GM23338 (cell line): Measurements from ENCODE around the gene FUT1. TPM values are rescaled to one million over a fixed set of nuclear protein-coding genes. Genes with fewer than 3 reads are reported as not detected.
"Not testable (repeated sequence)": the region's sequence is repeated elsewhere in the genome, so short reads cannot be mapped to it uniquely, and the experiment has no call there.

Experiments
- ATAC-seq: fragments of 200-7000 bp; cut with Tn5 transposase; 3 replicates; pipeline ENCODE4 v1.9.1; 2020
- DNase-seq: peaks from one replicate; pipeline ENCODE4 v3.0.0-alpha.2; 2015; ENCODE audit warnings: low spot score
- H2AFZ ChIP-seq: fragments of 200-600 bp; sonication (generic); 2 replicates; pipeline ENCODE4 v1.8.0; 2016; ENCODE audit warnings: antibody characterized with exemption, mild to moderate bottlenecking, moderate library complexity
- H3F3A ChIP-seq: fragments of 200-600 bp; sonication (generic); replicated peaks from 2 replicates; pipeline ENCODE4 v1.8.0; 2017; ENCODE audit warnings: antibody characterized with exemption, mixed run types, low read depth
- H3K27ac ChIP-seq: fragments of 200-600 bp; sonication (generic); 2 replicates; pipeline ENCODE4 v1.6.1; 2016; ENCODE audit warnings: low read depth
- H3K27me3 ChIP-seq: fragments of 200-600 bp; sonication (generic); 2 replicates; pipeline ENCODE4 v1.8.0; 2016; ENCODE audit warnings: mild to moderate bottlenecking, mixed run types, moderate library complexity; ENCODE audit not compliant: insufficient read depth
- H3K36me3 ChIP-seq: fragments of 200-600 bp; sonication (generic); 2 replicates; pipeline ENCODE4 v1.8.0; 2016; ENCODE audit warnings: mild to moderate bottlenecking; ENCODE audit not compliant: insufficient read depth
- H3K4me1 ChIP-seq: fragments of 200-600 bp; sonication (generic); 2 replicates; pipeline ENCODE4 v1.8.0; 2016; ENCODE audit warnings: mild to moderate bottlenecking, moderate library complexity; ENCODE audit not compliant: insufficient read depth
- H3K4me2 ChIP-seq: fragments of 200-600 bp; sonication (generic); 2 replicates; pipeline ENCODE4 v1.7.1; 2017; ENCODE audit warnings: mixed run types
- H3K4me3 ChIP-seq: fragments of 200-600 bp; sonication (generic); 2 replicates; pipeline ENCODE4 v1.6.1; 2016; ENCODE audit warnings: mixed run types
- H3K79me2 ChIP-seq: fragments of 200-600 bp; sonication (generic); replicated peaks from 2 replicates; pipeline ENCODE4 v1.8.0; 2017; ENCODE audit warnings: mild to moderate bottlenecking; ENCODE audit not compliant: insufficient read depth
- H3K9me2 ChIP-seq: fragments of 200-600 bp; sonication (generic); 2 replicates; pipeline ENCODE4 v1.8.0; 2017; ENCODE audit not compliant: insufficient read depth
- H4K20me1 ChIP-seq: fragments of 200-600 bp; sonication (generic); replicated peaks from 2 replicates; pipeline ENCODE4 v1.8.0; 2017; ENCODE audit warnings: mild to moderate bottlenecking; ENCODE audit not compliant: insufficient read depth
- H3K27ac Mint-ChIP-seq: 2 replicates; pipeline ENCODE4 v1.8.0; 2020; ENCODE audit warnings: inconsistent platforms, mild to moderate bottlenecking, moderate library complexity, mixed read lengths
- H3K27me3 Mint-ChIP-seq: 3 replicates; pipeline ENCODE4 v1.8.0; 2022; ENCODE audit warnings: low read depth, mild to moderate bottlenecking, moderate library complexity, mixed read lengths, inconsistent platforms; ENCODE audit not compliant: insufficient read depth, poor library complexity
- H3K36me3 Mint-ChIP-seq: 3 replicates; pipeline ENCODE4 v1.8.0; 2021; ENCODE audit warnings: low read depth, mild to moderate bottlenecking, inconsistent platforms, moderate library complexity, mixed read lengths
- H3K4me1 Mint-ChIP-seq: 3 replicates; pipeline ENCODE4 v1.8.0; 2020; ENCODE audit warnings: mild to moderate bottlenecking, inconsistent platforms, mixed read lengths
- H3K4me3 Mint-ChIP-seq: 3 replicates; pipeline ENCODE4 v1.8.0; 2021; ENCODE audit warnings: moderate library complexity, mild to moderate bottlenecking, inconsistent platforms, mixed read lengths
- H3K9me3 Mint-ChIP-seq: 3 replicates; pipeline ENCODE4 v1.8.0; 2020; ENCODE audit warnings: moderate library complexity, mild to moderate bottlenecking, inconsistent platforms, mixed read lengths
- CREB1 ChIP-seq: fragments of 250-450 bp; sonication (Bioruptor Pico); IDR thresholded peaks from 2 replicates; pipeline ENCODE4 v1.5.0; 2020; ENCODE audit warnings: low read depth, mild to moderate bottlenecking, moderate library complexity
- CTCF ChIP-seq, 2 experiments: fragments of 200-600 bp in 1 of 2; sonication (generic) in 1 of 2; conservative IDR thresholded peaks; 2 replicates each; pipeline versions ENCODE4 v1.5.1 to v1.6.1; 2016 to 2017; ENCODE audit warnings: antibody characterized with exemption in 2 of 2, low read depth in 2 of 2, mild to moderate bottlenecking in 2 of 2, moderate library complexity in 1 of 2
- POLR2AphosphoS5 ChIP-seq: IDR thresholded peaks from 2 replicates; pipeline ENCODE4 v1.6.1; 2016; ENCODE audit warnings: antibody characterized with exemption, low read depth
- STAT1 ChIP-seq: IDR thresholded peaks from one replicate; pipeline ENCODE4 v1.6.1; 2016; ENCODE audit warnings: antibody characterized with exemption; ENCODE audit not compliant: unreplicated experiment
- ZNF331 ChIP-seq: fragments of 250-450 bp; sonication (Bioruptor Pico); IDR thresholded peaks from 2 replicates; pipeline ENCODE4 v1.5.0; 2020; ENCODE audit warnings: low read depth, mild to moderate bottlenecking, moderate library complexity
- polyA plus RNA-seq: library from polyadenylated mRNA; unstranded; fragments of >200 nt; fragmentation: Nextera tagmentation; extraction: Ambion mirVana; gene quantifications from 2 replicates; pipeline ENCODE4 v1.2.1, GENCODE V29; 2016
- total RNA-seq: library from RNA; depleted of rRNA; stranded (reverse); fragments of >200 nt; shearing (Covaris generic); gene quantifications from 2 replicates; pipeline ENCODE4 v1.2.3, GENCODE V29; 2014
- TF ChIP-seq, protein P1 (sequence below): IDR thresholded peaks from one replicate; pipeline ENCODE4 v1.6.1; 2018; ENCODE audit warnings: antibody characterized with exemption; ENCODE audit not compliant: unreplicated experiment

The FUT1 gene
- total and polyA plus RNA-seq, 2 experiments from 2014 or later: 4.4 to 20.8 TPM

GRCh38 chr19:48768994-48769713 is 16.7 kb upstream of the FUT1 start (continued):
- TF ChIP-seq CTCF (conservative IDR thresholded peaks at IDR 0.05; ENCODE audit: low read depth in 2 of 2): no peak
- no peak for TF ChIP-seq POLR2AphosphoS5
- no peak for TF ChIP-seq CREB1 (CRISPR knock-in tag)
- TF ChIP-seq, protein P1, sequence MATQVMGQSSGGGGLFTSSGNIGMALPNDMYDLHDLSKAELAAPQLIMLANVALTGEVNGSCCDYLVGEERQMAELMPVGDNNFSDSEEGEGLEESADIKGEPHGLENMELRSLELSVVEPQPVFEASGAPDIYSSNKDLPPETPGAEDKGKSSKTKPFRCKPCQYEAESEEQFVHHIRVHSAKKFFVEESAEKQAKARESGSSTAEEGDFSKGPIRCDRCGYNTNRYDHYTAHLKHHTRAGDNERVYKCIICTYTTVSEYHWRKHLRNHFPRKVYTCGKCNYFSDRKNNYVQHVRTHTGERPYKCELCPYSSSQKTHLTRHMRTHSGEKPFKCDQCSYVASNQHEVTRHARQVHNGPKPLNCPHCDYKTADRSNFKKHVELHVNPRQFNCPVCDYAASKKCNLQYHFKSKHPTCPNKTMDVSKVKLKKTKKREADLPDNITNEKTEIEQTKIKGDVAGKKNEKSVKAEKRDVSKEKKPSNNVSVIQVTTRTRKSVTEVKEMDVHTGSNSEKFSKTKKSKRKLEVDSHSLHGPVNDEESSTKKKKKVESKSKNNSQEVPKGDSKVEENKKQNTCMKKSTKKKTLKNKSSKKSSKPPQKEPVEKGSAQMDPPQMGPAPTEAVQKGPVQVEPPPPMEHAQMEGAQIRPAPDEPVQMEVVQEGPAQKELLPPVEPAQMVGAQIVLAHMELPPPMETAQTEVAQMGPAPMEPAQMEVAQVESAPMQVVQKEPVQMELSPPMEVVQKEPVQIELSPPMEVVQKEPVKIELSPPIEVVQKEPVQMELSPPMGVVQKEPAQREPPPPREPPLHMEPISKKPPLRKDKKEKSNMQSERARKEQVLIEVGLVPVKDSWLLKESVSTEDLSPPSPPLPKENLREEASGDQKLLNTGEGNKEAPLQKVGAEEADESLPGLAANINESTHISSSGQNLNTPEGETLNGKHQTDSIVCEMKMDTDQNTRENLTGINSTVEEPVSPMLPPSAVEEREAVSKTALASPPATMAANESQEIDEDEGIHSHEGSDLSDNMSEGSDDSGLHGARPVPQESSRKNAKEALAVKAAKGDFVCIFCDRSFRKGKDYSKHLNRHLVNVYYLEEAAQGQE: no peak
- no peak for TF ChIP-seq STAT1
- no peak for TF ChIP-seq ZNF331 (CRISPR knock-in tag)

DNA sequence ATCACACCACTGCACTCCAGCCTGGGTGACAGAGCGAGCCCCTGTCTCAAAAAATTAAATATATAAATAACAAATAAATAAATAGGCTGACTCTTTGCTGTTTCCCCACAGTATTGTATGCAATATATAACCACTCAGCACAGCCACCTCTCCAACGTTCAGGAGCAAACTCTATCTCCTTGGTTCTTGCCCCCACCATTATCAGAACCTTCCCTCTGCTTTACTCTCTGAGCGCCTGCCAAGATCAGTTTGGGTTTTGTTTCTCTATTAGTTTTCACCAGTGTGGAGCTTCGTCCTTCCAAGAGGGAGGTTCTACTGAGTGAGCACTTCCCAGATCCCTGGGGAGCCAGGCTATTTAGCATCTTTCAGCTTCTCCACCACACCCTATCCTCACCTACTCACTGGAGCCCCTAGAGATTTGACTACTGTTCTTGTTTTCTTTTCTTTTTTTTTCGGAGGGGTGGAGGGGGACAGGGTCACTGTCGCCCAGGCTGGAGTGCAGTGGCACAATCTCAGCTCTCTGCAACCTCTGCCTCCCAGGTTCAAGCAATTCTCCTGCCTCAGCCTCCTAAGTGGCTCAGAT is 15.8 kb upstream of the FUT1 start:
- not testable (repeated sequence) for H3K9me2 ChIP-seq, H3K79me2 ChIP-seq, H4K20me1 ChIP-seq, H3K27me3 ChIP-seq, H3K36me3 ChIP-seq, DNase-seq, H3K36me3 Mint-ChIP-seq, H2AFZ ChIP-seq, H3K27me3 Mint-ChIP-seq, H3K4me3 ChIP-seq, H3F3A ChIP-seq, H3K27ac ChIP-seq, H3K27ac Mint-ChIP-seq, H3K9me3 Mint-ChIP-seq, H3K4me2 ChIP-seq, H3K4me1 ChIP-seq, H3K4me3 Mint-ChIP-seq
- peak; percentile 71 for ATAC-seq
- H3K4me1 Mint-ChIP-seq: peaks cover 12% of the 10 kb centered on the region

- H3K4me3 Mint-ChIP-seq, H3K36me3 Mint-ChIP-seq, H3K36me3 ChIP-seq, H3K27ac Mint-ChIP-seq, H3K79me2 ChIP-seq, H3K27ac ChIP-seq, H3K4me3 ChIP-seq, H3K9me2 ChIP-seq, H3K27me3 Mint-ChIP-seq, H3K27me3 ChIP-seq, H2AFZ ChIP-seq, H3K9me3 Mint-ChIP-seq, DNase-seq, H3K4me2 ChIP-seq, H4K20me1 ChIP-seq, H3K4me1 ChIP-seq, H3K4me1 Mint-ChIP-seq, H3F3A ChIP-seq: not testable (repeated sequence)
- peak; percentile 34; the same call in 1 of the 3 replicates for ATAC-seq
These were observed 13.4 kb upstream of the FUT1 start for GRCh38 chr19:48765816-48766215.
